ENCODE results near the gene EPS8L2. TPM values are rescaled to one million over a fixed set of nuclear protein-coding genes. Genes with fewer than 3 reads are reported as not detected.
"Not testable (repeated sequence)": the region's sequence is repeated elsewhere in the genome, so short reads cannot be mapped to it uniquely, and the experiment has no call there.

Gene EPS8L2
- total RNA-seq, 1 donor from 2014 or later: 111 TPM

GRCh38 chr11:727281-727701, 21.3 kb downstream of the EPS8L2 start:
- Mint-ChIP-seq H3K36me3 (peaks cover 5% of the 10 kb centered on the region), H3K4me1 (peaks cover 3% of the 10 kb centered on the region), H3K9me3 (no peaks in the 10 kb centered on the region), H3K4me3 (no peak overlapping the region), H3K27ac (no peak overlapping the region), H3K27me3 (ENCODE audit: low read depth) (peaks cover 14% of the 10 kb centered on the region)
- DNase-seq (ENCODE audit: low spot score in 2 of 2, unreplicated experiment in 2 of 2): no peak
- no peak for TF ChIP-seq CTCF (IDR thresholded peaks at IDR 0.05; ENCODE audit: unreplicated experiment)

- H3K9me3 Mint-ChIP-seq: no peaks in the 10 kb centered on the region
- H3K27ac Mint-ChIP-seq: no peak overlapping the region
- H3K27me3 Mint-ChIP-seq (ENCODE audit: low read depth): peaks cover 13% of the 10 kb centered on the region
Observed at GRCh38 chr11:727859-728748, 22.1 kb downstream of the EPS8L2 start.

GRCh38 chr11:728901-729491, 23.0 kb downstream of the EPS8L2 start:
- peaks cover 10% of the 10 kb centered on the region for H3K27me3 Mint-ChIP-seq (ENCODE audit: low read depth)
- no peak overlapping the region for H3K4me3 Mint-ChIP-seq
- no peak for DNase-seq (ENCODE audit: low spot score in 2 of 2, unreplicated experiment in 2 of 2)

More at GRCh38 chr11:727859-728748, 22.1 kb downstream of the EPS8L2 start:
- H3K4me1 Mint-ChIP-seq: peaks cover 3% of the 10 kb centered on the region
- no peak overlapping the region for H3K4me3 Mint-ChIP-seq
- TF ChIP-seq CTCF (IDR thresholded peaks at IDR 0.05; ENCODE audit: unreplicated experiment): peak; percentile 97
- peaks cover 4% of the 10 kb centered on the region for H3K36me3 Mint-ChIP-seq
- peak in 1 of 2 experiments; percentile 84 for DNase-seq (ENCODE audit: low spot score in 2 of 2, unreplicated experiment in 2 of 2)

GRCh38 chr11:729492-730074, 23.6 kb downstream of the EPS8L2 start:
- H3K27me3 Mint-ChIP-seq (ENCODE audit: low read depth): peaks cover 7% of the 10 kb centered on the region
- TF ChIP-seq CTCF (IDR thresholded peaks at IDR 0.05; ENCODE audit: unreplicated experiment): no peak
- H3K4me1 Mint-ChIP-seq: peaks cover 3% of the 10 kb centered on the region
- H3K4me3 Mint-ChIP-seq: no peak overlapping the region
- H3K9me3 Mint-ChIP-seq: no peaks in the 10 kb centered on the region
- H3K36me3 Mint-ChIP-seq: no peaks in the 10 kb centered on the region
- DNase-seq (ENCODE audit: low spot score in 2 of 2, unreplicated experiment in 2 of 2): no peak
- no peak overlapping the region for H3K27ac Mint-ChIP-seq

More at GRCh38 chr11:728901-729491, 23.0 kb downstream of the EPS8L2 start:
- no peak overlapping the region for H3K27ac Mint-ChIP-seq
- H3K36me3 Mint-ChIP-seq: no peaks in the 10 kb centered on the region
- no peak for TF ChIP-seq CTCF (IDR thresholded peaks at IDR 0.05; ENCODE audit: unreplicated experiment)
- peaks cover 3% of the 10 kb centered on the region for H3K4me1 Mint-ChIP-seq
- H3K9me3 Mint-ChIP-seq: no peaks in the 10 kb centered on the region

- H3K9me3 Mint-ChIP-seq: no peaks in the 10 kb centered on the region
- no peak for TF ChIP-seq CTCF (IDR thresholded peaks at IDR 0.05; ENCODE audit: unreplicated experiment)
- H3K36me3 Mint-ChIP-seq: peaks cover 3% of the 10 kb centered on the region
- H3K4me3 Mint-ChIP-seq: no peak overlapping the region
- H3K4me1 Mint-ChIP-seq: peaks cover 11% of the 10 kb centered on the region
- H3K27me3 Mint-ChIP-seq (ENCODE audit: low read depth): no peaks in the 10 kb centered on the region
- DNase-seq (ENCODE audit: low spot score in 2 of 2, unreplicated experiment in 2 of 2): no peak
- no peak overlapping the region for H3K27ac Mint-ChIP-seq
Observed at GRCh38 chr11:733072-733471, 27.0 kb downstream of the EPS8L2 start.

- not testable (repeated sequence) for H3K9me3 Mint-ChIP-seq, H3K4me3 Mint-ChIP-seq
- H3K4me1 Mint-ChIP-seq: peaks cover 12% of the 10 kb centered on the region
Observed at GRCh38 chr11:734541-734940, 28.5 kb downstream of the EPS8L2 start.

More at GRCh38 chr11:734541-734940, 28.5 kb downstream of the EPS8L2 start:
- H3K27me3 Mint-ChIP-seq (ENCODE audit: low read depth); H3K27ac Mint-ChIP-seq; H3K36me3 Mint-ChIP-seq; DNase-seq (ENCODE audit: low spot score in 2 of 2, unreplicated experiment in 2 of 2): not testable (repeated sequence)
